GM21447 (cell line): ENCODE measurements around the gene MCF2L2.
"Not testable (repeated sequence)": the region's sequence is repeated elsewhere in the genome, so short reads cannot be mapped to it uniquely, and the experiment has no call there.

Experiments
- ATAC-seq: cut with Tn5 transposase; IDR thresholded peaks from one replicate; pipeline ENCODE4 v1.9.1; 2021; ENCODE audit not compliant: unreplicated experiment

Gene MCF2L2

DNA sequence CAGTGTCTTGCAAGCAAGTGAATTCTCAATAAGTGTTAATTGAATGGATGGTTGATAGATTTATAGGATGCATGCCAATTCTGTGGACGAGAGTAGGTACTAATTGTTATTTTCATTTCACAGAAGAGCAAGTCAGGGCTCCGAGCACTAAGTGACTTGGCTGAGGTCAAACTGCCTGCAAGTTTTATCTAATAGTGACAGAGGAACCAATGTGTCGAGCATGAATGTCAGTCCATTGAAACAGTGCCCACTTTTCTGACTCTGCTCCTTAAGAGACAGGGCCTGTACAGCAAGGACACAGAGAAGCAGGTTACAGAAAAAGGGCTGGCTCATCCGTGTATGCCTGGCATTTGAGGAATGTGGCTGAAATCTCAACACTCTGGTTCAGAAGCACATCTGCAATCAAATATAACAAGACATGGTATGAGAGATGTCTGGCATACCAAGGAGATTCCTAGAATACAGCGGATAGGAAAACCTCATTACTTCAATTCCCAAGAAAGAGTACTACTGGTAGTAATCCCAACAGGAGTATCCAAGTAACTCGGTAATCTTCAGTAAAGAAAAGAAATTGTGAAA, 181.3 kb downstream of the MCF2L2 start:
- ATAC-seq = no peak

DNA sequence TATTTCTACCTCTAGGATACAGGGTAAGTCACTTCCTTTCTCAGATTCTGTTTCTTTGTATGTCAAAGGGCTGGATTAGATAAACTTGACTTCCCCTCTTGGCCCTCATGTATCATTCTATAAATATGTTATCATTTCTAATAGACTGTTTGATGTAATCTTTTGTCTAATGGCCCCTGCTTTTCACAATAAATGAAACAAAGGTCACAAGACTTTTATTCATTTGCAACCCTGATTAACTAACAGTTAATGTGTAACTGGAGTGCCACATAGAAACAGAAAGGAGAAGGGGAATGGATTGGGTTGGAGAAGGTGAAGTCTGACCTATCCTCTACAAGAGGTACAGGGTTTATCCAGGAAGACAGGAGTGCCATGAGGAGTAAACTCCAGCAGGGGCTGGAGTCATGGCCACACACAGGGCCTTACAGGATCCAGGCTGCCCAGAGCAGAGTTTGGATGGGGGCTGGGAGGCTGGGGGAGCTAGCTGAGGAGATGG, 183.4 kb downstream of the MCF2L2 start:
- ATAC-seq = no peak

DNA sequence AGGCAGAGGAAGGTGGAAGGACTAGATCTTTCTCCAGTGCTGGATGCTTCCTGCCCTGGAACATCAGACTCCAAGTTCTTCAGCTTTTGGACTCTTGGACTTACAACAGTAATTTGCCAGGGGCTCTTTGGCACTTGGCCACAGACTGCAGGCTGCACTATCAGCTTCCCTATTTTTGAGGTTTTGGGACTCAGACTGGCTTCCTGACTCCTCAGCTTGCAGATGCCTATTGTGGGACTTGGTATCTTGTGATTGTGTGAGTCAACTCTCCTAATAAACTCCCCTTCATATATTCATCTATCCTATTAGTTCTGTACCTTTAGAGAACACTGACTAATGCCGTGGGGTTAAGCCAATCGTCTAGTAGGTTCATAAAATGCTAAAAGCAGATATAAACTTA, 184.2 kb downstream of the MCF2L2 start:
- no peak for ATAC-seq

GRCh38 chr3:183242431-183242830, 186.0 kb downstream of the MCF2L2 start:
- ATAC-seq = no peak

GRCh38 chr3:183239046-183239445, 189.4 kb downstream of the MCF2L2 start:
- ATAC-seq = no peak

DNA sequence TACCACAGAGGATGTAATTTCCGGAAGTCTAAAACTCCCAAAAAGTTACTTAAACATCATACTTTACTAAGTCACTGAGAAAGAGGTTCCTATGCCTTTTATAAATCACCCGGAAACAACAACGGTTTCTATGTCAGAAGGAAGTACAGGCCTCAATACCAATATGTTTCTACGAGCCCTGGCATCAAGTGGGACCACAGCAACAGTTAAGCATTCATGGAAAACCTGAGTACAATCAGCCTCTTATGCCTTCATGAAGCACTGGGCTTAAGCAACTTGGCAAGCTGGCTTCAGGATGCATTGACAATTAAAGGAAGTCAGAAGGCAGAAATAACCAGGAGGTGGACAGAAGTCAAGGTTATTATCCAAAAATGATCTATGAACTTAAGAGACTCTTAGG, 194.5 kb downstream of the MCF2L2 start:
- no peak for ATAC-seq

DNA sequence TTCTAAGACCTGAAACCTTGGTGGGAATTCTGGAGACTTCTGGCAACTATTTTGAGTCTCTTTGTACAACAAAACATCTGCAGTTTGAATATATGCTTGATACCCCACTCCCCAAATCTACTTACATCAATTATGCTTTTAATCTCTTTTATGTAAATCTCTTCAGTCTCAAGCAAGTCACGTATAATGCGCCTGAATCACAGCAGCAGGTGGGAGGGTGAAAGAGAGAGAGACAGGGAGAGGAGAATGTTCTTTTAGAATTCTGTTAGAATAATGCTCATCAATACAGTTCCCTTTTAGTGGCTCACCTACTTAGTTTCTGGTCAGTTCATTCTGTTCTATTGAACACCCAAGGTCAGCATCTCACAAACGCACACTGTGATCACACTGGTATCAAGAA, 197.6 kb downstream of the MCF2L2 start:
- ATAC-seq = no peak

DNA sequence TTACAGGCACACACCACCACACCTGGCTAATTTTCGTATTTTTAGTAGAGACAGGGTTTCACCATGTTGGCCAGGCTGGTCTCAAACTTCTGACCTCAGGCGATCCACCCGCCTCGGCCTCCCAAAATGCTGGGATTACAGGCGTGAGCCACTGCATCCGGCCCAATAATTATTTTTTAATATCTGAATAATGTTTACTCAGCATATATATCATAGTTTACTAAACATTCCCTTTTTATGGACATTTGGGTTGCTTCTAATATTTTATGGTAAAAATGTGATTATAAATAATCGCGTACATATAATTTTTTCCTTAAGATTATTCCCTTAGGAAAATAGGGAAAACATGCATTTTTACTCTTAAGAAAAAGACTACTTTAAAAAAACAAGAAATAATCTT, 198.2 kb downstream of the MCF2L2 start:
- not testable (repeated sequence) for ATAC-seq

DNA sequence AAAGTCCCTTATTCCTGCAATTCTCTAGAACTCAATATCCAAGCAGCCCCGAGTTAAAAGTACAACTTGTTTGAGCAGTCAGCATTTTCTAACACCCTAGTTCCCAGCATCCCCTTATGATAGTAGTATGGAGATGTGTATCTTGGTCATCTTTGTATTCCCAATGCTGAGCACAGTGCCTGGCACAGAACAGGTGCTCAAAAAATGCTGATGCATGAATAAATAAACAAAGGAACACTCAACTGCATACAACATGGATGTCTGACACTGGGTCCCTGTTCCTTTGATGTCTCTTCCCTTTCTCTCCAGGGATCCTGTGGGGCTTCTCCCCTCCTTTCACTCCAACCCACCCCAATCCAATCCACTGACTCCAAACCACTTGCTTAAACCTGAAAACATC, 199.2 kb downstream of the MCF2L2 start:
- ATAC-seq = no peak

GRCh38 chr3:183227586-183227985, 200.8 kb downstream of the MCF2L2 start:
- ATAC-seq = no peak

GRCh38 chr3:183226333-183226890, 202.0 kb downstream of the MCF2L2 start:
- no peak for ATAC-seq

- ATAC-seq = no peak
These were observed 204.0 kb downstream of the MCF2L2 start for GRCh38 chr3:183224180-183224970.

- ATAC-seq = no peak
These were observed 205.7 kb downstream of the MCF2L2 start for GRCh38 chr3:183222631-183223235.

DNA sequence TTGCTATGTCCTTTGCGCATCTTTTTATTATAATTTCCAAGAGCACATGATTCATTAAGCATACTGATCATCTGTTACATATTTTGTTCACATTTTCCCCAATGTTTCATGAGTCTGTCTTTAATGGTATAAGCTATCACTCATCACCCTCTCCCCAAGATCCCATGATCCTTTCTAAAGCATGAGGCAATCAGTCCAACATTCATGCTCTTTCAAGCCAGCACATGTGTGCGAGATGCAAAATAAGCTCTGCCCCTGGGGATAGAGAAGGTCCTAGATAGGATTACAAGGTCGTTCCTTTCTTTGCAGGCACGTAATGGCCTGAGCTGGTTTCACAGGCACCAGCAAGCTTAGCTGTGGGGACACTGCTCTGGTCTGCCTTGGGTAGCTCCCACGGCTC, 207.6 kb downstream of the MCF2L2 start:
- no peak for ATAC-seq

DNA sequence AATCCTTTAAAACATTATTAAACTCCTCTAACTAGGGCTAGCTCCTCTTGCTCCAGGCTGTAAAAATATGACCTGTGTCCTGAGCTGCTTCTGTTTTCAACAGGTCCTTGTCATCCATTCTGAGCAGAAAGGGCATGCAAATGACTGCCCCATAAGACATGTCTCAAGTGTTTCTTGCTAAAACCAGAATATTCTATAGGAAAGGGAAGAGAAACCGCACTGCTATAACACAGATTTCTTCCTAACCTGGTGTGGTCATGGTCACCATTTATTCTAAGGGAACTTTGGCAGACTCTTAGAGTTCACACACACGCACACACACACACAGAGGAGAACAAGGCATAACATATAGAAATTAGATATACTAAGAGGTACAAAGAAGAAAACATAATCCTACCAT, 209.6 kb downstream of the MCF2L2 start:
- no peak for ATAC-seq

- no peak for ATAC-seq
These were observed 210.7 kb downstream of the MCF2L2 start for GRCh38 chr3:183217548-183218332.

DNA sequence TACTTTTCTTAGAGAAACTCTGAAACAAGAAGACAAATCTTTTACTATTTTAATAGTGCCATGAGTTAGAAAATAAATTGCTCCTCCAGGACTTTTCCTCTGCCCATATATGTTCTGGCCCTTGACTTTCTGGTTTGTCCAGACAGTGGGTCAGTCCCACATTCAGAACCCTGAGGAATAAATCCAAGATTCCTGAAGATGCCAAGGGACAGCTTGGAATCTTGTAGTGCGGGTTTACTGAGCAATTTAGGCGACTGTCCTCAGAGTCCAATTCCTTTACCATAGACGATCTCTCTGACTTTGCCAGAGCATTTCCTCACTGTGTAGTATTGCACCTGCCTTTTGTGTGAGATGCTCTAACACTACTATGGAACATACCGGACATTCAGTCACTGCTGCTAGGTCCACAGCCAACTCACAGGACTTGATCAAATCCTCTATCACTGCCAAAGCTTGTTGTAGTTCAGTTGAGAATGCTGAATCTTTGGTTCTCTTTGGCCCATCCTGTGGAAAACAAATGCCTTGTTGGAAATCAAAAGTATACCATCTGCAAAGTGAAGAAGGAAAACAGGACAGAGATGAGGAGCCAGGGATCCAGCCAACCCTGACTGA, 212.7 kb downstream of the MCF2L2 start:
- no peak for ATAC-seq

GRCh38 chr3:183214277-183214612, 214.2 kb downstream of the MCF2L2 start:
- no peak for ATAC-seq

DNA sequence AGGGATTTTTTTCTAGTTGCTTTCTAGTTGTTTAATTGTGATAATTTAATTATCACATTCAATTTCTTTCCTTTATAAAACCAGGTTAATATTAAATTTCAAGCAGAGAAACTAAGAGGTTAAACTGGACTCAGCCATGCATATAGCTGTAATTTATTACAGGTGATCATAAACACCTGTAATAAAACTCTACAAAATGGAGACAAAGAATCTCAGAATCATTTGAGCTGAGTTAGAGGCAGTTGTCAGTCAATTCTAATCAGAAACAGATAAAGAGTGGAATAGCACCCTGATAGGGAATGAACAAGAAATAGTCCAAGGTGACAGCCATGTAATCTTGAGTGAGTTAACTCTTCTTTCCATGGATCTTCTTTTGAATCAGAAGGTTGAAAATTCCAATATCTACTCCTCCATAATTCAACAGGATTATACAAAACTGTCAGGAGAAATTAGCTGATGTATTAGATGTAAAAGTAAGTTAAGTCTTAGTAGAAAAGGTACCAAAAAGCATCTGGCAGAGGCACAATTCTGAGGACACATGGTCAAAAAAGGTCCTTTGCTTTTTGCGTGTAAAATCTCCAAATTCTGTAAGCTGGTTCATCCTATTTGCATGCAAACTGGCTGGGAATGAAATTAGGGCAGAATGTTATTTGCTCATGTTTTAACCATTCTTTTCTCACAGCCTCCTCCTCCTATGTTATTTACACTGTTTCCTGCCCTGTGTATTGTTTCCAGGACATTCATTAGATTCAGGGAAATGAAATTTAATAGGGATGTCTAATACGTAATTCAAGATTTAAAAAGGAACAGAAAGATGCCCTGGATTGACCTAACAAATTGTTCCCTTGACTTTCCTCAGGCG, 214.8 kb downstream of the MCF2L2 start:
- ATAC-seq = no peak

DNA sequence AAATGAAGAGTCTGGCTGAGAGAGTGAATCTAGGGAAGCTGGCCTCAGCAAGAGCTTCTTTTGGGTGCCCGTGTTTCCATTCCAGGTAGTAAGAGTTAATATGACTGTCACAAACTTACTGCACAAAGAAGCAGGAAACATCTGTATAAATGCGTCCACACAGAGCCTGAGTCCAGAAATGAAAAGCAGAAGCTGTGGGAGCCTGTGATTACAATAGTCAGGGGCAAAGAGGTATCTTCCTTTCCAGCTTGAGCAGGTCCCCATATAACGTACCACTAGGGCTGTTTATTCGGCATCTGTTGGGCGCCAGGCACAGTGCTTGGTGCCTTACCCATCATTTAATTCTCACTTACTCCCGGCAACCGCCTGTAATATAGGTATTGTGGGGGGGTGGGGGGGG, 215.9 kb downstream of the MCF2L2 start:
- ATAC-seq = no peak
